Stomach (tissue), 4 donors: ENCODE measurements around the gene THY1.

Experiments
- CTCF ChIP-seq, 7 experiments: fragments of 450-650 bp in 4 of 7; fragments of 200-600 bp in 3 of 7; sonication (generic) in 3 of 7; IDR thresholded peaks; one replicate each; pipeline ENCODE4 v1.5.1; 2016 to 2019; ENCODE audit warnings: antibody characterized with exemption in 7 of 7, control low read depth in 2 of 7, mild to moderate bottlenecking in 1 of 7
- EP300 ChIP-seq: sonication (generic); formaldehyde crosslinking; IDR thresholded peaks from one replicate; pipeline ENCODE4 v1.6.1; 2017; ENCODE audit warnings: antibody characterized with exemption
- POLR2A ChIP-seq, 4 donors: fragments of 450-650 bp; IDR thresholded peaks; one replicate each; pipeline ENCODE4 v1.6.1; 2016; ENCODE audit warnings: antibody characterized with exemption in 4 of 4, control low read depth in 2 of 4, mild to moderate bottlenecking in 1 of 4, moderate library complexity in 1 of 4

GRCh38 chr11:119427279-119427678 is 4.3 kb upstream of the THY1 start:
- TF ChIP-seq CTCF (IDR thresholded peaks at IDR 0.05) (no peak), POLR2A (IDR thresholded peaks at IDR 0.05) (no peak), EP300 (no peak)
